Activated T-cell treated with anti-CD3 and anti-CD28 coated beads, Interleukin-2, amount 50 U/mL, for 48 hours (primary cell): ENCODE results near the gene MMP10.
"Not testable (repeated sequence)": the region's sequence is repeated elsewhere in the genome, so short reads cannot be mapped to it uniquely, and the experiment has no call there.

Experiments
- DNase-seq, 2 experiments: peaks; one replicate each; pipeline ENCODE4 v3.0.0-alpha.2; 2020

MMP10 gene

DNA sequence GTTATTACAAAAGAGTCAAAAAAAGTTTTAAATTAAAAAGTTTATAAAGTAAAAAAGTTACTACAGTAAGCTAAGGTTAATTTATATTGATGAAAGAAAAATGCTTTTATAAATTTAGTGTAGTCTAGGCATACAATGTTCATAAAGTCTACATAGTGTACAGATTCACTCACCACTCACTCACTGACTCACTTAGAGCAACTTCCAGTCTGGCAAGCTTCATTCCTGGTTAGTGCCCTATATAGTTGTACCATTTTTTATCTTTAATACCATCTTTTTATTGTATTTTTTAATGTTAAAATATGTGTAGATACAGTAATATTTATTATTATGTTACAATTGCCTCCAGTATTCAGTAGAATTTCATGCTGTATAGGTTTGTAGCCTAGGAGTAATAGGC is 2.6 kb upstream of the MMP10 start:
- no peak for DNase-seq

DNA sequence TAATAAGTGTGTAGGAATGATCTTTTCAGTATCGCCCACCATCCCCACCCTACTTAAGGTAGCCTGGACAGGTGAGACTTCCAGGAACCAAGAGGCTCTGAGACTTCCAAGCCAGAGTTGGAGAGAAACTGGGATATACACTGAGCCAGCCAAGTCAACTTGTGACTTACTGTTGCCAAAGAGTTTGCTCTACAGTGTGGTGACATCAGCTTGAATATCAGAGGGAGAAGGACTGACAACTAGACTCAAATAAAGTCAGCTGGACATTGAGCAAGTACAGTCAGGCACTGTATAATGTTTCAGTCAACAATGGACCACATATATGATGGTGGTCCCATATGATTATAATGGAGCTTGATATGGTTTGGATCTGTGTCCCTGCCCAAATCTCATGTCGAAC is 1.2 kb upstream of the MMP10 start:
- DNase-seq = no peak

DNA sequence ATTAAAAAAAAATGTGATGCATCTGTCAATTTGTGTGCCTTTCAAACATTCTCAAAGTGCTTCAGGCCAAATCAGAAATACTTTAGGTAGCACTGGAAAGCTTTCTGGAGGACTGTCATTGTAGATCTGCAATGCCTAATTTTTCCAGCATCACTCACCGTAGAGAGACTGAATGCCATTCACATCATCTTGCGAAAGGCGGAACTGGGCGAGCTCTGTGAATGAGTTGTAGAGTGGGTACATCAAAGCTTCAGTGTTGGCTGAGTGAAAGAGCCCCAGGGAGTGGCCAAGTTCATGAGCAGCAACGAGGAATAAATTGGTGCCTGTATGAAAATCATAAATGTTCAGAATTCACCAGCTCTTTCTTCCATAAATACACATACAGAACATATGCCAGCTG is 4.0 kb downstream of the MMP10 start:
- DNase-seq = no peak

DNA sequence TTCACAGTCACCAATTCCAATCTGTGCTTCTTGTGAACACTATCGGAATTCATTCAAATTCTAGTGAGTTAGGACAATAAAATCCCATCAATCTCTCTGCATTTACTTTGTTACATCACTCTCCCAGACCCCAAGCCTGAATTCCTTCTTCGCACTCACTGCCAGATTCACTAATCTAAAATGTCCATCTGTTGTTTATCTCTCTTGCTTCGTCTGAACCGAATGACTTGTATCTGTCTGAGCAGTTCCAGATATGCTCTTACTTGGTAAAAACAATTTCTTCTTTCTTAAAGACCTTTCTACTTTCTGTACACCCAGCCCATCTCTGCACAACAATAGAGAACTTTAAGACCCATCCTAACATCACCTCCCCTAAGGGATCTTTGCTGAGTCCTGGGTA is 7.0 kb downstream of the MMP10 start:
- DNase-seq = no peak

DNA sequence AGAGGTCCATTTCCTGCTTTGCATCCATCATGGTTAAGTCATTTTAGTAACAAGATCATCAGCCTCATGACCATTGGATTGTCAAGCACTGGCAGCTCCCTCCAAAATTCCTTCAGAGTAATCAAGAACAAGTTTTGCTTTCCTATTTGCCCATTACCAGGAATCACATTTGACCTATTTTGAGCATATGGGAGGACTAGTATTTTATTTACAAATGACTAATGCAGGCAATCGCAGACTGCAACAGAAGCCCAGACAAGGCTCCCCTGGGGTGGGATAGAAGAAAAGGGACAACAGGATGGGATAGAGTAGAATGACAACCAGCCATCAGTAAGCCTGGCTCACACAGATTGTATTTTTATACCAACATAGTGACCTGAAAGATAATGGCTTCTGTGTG is 9.1 kb downstream of the MMP10 start:
- DNase-seq = no peak

DNA sequence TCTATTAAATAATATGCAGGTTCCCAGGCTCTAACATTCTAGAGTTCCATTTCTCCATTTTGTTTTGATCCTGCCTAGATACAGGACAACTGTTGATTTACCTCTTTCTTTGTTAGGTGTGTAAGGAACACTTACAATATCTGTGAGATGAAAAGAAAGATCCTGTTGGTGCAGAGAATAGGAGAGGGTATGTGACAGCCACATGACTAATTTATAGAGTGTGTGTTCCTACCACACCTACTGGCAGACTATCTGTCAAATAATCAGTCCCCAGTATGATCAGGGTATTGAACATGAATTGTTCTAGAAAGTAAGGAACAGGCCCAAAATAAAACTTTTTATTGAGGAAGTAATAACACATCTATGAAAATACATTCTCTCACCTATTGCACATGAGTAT is 10.2 kb downstream of the MMP10 start:
- no peak for DNase-seq

DNA sequence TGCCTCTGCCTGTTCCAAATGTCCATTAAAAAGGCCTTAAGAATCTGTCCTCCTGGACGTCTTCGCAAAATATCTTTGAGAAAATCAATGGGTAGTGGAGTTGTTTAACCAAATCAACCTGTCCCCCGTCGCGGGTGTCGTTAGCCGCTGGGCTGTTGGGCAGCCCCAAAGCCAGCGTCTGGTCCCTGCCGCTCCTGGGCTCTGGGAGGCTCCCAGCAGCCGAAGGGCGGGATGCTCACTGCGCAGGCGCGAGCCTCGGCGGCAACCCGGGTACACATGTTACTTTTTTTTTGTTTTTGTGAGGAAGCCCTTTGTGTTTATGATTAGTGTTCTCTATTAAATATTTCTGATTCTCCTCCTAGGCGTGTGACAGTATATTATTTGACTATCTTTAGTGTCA is 12.6 kb downstream of the MMP10 start:
- DNase-seq = no peak

DNA sequence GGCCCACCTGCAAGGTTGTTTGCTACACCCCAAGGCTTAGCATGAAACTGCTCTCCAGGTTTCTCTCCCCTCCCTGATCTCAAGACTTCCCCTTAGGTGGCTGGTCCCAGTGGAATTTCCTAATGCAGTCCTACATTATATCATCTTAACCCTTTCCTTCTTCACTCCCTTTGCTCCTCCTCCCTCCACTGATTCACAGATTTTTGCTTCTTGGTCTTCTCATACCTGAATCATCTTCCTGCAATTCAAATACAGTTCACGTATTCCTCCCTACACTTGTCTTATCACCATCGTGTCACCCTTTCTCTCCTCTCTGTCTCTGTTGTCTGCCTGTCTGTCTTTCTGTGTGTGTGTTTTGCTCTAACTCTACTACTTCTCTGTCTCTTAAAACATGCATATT is 17.0 kb downstream of the MMP10 start:
- no peak for DNase-seq

DNA sequence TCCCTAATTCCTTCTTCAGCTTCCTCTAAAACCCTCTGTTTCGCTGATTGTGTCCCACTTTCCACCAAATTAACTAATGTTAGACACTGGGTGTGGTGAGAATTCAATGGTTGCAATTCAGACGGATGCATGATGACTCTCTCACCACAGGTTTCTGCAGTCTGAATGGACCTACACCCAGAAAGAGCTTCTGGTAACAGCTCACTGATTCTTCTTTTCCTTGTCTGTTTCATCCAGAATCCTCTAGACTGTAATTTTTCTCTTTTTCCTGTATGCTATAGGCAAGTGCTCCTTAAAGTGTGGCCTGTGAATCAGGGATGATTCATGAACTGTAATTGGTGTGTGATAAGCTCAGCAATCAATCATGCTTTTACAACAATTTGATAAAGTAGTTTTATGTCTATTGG is 18.1 kb downstream of the MMP10 start:
- no peak for DNase-seq

DNA sequence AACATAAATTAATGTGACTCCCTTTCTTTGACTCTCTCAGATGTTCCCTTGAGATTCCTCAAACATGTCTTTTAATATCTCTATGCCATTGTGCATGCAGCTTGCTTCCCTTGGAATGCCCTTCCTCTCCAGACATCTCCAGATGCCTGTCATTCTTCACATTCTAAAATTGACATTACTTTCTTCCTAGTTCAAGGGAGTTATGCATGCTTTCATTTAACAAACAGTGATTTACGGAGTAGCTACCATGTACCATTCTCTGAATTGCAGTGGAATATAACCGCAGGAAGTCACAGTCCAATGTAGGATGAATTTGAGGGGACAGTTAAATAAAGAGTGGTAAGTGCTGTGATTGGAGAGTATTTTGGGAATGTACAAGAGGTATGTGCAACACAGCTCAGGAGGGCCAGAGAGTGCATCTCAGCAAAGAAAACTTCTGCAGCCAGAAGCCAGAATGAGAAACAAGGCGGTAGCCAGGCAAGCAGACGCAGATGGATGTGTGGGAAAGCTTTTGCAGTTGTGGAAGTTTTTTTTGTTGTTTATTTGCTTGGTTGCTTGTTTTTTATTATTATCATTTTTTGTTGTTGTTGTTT is 18.7 kb downstream of the MMP10 start:
- no peak for DNase-seq

DNA sequence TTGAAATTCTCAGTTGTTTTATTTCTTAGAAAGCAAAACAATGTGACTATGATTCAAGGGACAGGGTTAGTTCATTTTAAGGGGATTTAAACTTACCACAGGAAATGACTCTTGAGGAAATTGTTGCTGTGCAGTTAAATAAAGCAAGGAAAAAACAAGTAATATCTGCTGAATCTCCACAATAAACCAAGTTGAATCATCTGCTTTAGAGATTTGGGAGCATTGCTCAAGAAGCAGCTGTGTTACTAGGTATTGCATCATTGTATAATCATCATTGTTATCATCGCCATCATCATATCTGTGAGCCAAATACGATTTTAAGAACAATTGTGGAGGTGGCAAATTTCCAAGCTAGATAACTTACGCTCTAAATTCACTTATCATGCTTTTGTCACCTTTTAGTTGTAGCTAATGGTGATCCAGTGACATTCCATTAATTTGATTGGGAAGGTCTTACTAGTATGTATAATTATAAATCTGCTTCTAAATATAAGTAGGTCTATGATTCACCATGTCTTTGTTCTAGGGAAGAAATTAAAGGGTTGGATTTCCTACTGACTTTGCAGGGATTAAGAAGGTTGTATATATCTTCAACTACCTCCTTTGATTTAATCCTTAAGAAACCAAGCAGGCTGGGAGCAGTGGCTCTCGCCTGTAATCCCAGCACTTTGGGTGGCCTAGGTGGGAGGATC is 19.9 kb downstream of the MMP10 start:
- no peak for DNase-seq

DNA sequence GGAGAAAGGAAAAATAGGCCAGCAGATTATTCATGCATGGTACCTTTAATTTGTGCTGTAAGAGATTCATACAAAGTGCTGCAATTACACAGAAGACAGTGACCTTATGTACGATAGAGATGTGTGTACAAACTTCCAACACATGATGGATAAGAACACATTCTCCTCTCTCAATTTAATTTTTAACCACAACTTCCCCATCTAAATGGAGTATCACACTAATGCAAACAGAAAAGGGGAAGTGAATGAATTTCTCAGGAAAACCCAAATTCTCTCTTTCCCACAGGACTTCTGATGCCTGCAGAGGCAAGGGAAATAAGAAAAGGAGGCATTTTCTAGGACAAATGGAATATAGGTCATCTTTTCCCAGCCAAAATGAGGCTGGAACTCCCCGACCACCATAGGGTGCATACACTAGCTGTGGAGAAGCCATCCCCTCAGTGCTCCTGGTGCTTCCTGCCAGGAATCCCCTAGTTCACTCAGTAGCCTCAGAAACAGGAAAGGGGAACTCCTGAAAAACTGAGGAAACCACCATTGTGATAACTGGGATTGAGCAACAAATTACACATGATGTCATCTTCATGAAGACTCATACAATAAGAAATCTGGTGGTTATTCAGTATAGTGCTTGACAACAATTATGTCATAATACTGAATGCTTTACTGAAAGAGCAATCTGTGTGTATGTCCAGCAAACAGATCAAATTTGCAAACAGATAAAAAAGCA is 22.4 kb downstream of the MMP10 start:
- DNase-seq = no peak

DNA sequence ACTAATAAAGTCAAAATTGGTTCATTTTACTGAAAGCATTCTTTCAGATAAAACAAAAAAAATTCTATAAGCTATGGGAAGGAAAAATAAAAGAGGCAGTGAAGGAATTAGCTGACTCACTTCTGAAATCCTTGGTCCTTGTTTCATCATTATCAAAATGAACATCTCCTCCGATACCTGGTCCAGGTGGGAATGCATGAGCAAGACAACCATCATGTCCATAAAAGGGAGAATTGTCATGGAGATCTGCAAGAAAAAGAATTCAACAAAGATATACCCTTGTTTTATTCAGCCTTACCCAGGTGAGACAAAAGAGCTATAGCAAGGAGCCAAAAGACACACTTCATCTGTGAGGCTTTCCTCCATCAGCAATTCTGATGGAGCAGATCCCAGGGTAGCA is 27.2 kb downstream of the MMP10 start:
- no peak for DNase-seq

DNA sequence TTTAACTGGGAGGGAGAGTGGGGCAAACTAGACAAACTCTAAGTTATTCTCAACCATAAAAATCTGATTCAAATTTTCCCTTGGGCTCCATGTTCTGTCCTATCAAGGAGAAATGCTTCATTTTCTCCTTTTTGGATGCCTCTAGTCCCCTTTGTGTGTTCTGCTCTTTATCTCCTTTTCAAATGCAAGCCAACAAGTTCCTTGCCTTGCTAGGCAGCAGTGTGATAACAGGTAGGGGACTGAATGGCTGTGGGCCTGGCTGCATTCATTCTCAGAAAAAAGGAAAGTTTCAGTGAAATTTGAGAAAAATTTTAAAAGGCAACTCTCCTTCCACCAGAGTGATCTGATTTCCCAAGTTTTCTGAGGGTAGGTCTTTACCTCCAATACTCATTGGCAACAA is 28.8 kb downstream of the MMP10 start:
- DNase-seq = no peak

DNA sequence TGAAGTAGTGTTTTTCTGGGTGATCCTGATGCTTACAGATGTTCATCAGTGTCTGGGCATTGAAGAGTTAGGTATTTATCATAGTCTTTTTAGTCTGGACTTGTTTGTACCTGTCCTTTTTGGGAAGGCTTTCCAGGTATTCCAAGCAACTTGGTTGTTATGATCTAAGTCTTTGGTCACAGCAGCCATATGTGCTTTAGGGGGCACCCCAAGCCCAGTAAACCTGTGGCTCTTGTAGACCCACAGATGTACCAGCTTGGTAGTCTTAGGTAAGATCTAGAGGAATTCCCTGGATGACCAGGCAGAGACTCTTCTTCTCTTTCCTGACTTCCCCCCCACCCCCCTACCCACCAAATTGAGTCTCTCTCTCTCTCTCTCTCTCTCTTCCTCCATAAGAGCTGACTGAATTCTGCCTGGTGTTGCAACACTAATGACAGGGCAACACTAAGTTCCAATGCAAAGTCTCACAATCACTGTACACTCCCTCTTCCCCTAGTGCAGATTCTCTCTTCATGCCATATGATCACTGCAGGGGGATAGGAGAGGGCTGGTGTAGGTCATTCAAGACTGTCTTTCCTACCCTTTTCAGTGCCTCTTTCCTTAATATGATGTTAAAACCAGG is 31.2 kb downstream of the MMP10 start:
- DNase-seq = no peak

DNA sequence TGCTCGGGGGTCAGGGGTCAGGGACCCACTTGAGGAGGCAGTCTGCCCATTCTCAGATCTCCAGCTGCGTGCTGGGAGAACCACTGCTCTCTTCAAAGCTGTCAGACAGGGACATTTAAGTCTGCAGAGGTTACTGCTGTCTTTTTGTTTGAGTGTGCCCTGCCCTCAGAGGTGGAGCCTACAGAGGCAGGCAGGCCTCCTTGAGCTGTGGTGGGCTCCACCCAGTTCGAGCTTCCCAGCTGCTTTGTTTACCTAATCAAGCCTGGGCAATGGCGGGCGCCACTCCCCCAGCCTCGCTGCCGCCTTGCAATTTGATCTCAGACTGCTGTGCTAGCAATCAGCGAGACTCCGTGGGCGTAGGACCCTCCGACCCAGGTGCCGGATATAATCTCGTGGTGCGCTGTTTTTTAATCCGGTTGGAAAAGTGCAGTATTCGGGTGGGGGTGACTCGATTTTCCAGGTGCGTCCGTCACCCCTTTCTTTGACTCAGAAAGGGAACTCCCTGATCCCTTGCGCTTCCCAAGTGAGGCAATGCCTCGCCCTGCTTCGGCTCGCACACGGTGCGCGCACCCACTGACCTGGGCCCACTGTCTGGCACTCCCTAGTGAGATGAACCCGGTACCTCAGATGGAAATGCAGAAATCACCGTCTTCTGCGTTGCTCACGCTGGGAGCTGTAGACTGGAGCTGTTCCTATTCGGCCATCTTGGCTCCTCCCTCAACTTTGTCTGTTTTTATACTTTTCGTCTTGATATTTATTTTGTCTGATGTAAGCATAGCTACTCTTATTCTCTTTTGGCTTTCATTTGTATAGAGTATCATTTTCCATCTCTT is 33.5 kb downstream of the MMP10 start:
- DNase-seq = not testable (repeated sequence)

DNA sequence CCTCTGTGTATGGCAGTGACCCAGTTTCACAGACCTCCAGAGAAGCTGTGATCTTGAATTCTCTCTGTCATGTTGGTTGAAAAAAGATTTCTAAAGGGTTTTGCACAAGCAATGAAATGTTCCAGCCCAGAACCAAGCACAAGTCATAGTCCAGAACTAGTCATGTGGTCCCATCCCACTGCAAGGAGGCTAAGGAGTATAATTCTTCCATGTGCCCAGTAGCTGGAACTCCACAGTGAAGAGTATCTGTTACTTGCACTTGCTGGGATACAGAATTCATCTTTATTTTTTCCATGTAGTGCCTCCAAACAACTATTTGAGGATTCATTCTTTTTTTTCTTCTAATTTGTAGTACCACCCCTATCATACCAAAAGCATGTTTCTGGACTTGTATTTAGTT is 45.8 kb downstream of the MMP10 start:
- DNase-seq = no peak

DNA sequence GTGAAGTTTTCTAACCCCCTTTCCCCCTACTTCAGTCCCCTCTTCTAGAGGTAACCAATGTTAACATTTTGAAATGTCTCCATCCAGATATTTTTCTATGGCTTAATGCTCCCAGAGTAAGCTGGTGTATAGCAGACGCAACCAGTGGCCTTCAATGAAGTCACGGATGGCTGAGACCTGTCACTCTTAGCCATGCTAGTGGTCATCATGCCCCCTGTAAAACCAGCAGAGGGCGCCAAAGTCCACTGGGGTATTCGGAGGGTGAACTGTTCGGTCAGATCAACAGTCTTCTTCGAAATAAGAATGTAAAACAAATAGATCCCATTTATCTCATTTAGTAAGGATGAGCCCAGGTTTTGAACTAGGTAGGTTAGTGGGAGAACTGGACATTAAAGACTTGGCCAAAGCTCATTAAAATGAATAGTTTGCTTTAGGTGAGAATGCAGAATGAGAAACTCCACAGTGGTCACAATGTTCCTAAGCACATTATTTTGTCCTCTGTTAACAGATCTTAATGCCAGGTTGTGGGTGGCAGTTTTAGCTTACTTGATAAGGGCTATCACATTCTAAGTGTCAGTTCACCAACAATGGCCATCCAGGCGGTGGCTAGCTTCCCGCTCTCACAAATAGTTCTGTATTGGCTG is 47.1 kb downstream of the MMP10 start:
- DNase-seq = peak; percentile 68 to 70

DNA sequence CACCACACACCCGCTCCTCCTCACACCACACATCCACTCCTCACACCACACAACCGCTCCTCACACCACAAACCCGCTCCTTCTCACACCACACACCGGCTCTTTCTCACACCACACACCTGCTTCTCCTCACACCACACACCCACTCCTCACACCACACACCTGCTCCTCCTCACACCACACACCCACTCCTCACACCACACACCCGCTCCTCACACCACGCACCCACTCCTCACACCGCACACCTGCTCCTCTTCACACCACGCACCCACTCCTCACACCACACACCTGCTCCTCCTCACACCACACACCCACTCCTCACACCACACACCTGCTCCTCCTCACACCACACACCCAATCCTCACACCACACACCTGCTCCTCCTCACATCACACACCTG is 49.5 kb downstream of the MMP10 start:
- not testable (repeated sequence) for DNase-seq

DNA sequence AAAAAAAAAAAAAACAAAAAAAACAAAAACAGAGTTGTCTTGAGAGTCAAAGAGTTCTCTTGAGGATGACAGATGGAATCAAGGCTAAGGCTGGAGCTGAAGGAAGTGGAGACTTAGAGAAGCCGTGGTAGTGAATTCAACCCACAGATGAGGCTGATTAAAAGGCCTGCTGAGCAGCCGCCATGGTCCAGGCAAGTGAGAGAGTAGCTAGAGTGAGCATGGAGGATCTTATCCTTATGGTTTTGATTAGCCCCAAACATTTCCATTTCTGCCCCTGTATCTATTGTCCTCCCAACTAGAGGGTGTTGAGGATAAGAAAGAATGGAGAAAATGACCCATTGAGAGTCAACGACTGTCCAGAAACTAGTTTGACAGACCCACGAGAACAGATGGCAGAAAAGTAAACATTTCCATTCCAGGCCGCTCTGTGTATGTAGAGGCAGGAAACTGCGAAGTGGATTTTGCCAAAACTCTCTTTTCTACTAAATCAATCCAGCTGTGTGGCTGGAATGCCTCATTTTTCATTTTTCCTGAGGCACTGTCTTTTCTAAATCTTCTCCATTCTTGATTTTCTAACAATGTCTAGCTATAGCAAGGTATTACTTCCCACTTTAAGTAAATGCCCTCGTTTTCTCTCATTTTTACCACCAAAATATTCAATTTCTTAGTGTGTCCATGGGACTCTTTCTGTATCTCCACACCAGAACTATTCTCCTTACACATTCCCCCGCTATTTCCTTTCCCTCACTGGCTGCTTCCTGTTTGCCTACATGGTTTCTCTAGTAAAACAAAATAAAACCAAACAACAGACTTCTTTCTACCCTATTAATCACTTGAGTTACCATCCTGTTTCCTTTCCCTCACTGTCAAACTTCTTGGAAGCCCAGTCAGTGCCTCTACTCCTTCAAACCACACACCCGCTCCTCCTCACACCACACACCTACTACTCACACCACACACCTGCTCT is 50.3 kb downstream of the MMP10 start:
- no peak for DNase-seq

DNA sequence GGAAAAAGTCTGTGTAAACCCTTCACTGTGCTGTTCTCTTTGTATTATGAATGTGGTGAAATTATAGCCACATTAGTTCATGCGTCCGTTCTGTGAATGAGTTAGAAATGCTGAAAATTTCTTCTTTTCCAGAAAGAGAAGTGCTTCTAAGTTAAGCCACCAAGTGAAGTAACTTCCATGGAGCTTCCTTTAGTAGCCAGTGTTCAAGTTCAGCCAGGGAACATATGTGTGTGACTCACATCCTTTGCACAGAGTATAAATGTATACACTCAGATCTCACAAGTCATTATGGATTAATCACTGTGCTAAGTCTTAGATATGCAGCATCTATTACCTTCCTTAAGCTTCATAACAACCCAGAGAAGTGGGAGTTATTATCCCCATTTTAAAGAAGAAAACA is 52.5 kb downstream of the MMP10 start:
- DNase-seq = no peak
